Measurements from ENCODE around the gene CWF19L2. TPM values are rescaled to one million over a fixed set of nuclear protein-coding genes. Genes with fewer than 3 reads are reported as not detected.
"Not testable (repeated sequence)": the region's sequence is repeated elsewhere in the genome, so short reads cannot be mapped to it uniquely, and the experiment has no call there.

Gene CWF19L2
- total RNA-seq, 1 donor from 2014 or later: 12.1 TPM

DNA sequence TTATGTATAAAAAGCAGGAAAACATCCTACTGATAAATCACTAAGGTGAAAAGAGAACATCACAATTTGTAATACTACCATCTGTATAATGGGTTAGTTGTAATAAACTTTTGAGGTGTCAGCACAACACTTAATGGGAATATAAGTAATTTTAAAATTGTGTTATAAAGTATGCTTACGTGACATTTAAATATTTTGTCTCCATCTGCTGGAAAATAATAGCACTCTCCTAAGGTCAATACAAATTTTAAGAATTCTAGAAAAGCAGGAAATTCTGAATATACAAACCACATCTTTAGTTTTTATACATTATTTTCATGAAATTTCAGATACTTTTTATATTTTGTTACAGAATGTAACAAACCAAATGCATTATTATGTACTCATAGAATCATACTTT lies 19.5 kb downstream of the CWF19L2 start:
- DNase-seq (ENCODE audit: low spot score): no peak

DNA sequence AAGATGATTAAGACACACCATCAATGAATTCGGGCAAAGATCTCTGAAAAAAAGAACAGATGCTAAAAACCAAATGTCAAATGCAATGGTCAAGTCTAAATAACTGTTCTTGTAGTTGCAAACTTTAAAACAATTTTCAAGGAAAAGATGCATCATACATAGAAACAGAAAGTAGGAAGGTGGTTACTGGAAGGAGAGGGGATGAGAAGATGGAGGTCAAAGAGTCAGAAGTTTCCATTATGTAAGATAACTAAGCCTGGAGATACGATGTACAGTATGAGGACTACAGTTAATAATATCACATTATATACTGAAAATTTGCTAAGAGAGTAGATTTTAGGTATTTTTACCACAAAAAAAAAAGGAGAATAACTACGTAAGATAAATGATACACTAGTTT lies 27.1 kb downstream of the CWF19L2 start:
- no peak for DNase-seq (ENCODE audit: low spot score)

- no peak for DNase-seq (ENCODE audit: low spot score)
These were observed 29.9 kb downstream of the CWF19L2 start for GRCh38 chr11:107427569-107428180.

GRCh38 chr11:107413352-107413751 lies 44.3 kb downstream of the CWF19L2 start:
- no peak for DNase-seq (ENCODE audit: low spot score)

- DNase-seq (ENCODE audit: low spot score): no peak
These were observed 48.8 kb downstream of the CWF19L2 start for GRCh38 chr11:107408762-107409211.

DNA sequence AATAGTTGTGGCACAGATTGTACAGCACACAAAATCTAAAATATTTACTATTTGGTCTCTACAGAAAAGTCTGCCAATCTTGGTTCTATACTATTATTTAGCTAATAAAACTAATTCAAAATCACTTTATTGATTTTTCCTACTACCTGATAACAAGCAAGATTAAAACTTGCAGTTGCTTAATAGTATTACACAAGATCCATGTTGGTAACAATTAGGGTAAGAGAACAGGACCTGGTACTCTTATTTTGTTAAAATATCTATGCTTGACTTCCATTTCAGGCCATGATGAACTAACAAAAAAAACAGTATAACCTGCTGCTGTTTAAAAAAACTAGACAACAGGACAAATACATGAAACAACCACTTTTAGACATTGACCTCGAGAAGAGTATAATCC lies 52.4 kb downstream of the CWF19L2 start:
- no peak for DNase-seq (ENCODE audit: low spot score)

- DNase-seq (ENCODE audit: low spot score): not testable (repeated sequence)
These were observed 56.5 kb downstream of the CWF19L2 start for GRCh38 chr11:107401131-107401530.

GRCh38 chr11:107397357-107397756 lies 60.3 kb downstream of the CWF19L2 start:
- no peak for DNase-seq (ENCODE audit: low spot score)

DNA sequence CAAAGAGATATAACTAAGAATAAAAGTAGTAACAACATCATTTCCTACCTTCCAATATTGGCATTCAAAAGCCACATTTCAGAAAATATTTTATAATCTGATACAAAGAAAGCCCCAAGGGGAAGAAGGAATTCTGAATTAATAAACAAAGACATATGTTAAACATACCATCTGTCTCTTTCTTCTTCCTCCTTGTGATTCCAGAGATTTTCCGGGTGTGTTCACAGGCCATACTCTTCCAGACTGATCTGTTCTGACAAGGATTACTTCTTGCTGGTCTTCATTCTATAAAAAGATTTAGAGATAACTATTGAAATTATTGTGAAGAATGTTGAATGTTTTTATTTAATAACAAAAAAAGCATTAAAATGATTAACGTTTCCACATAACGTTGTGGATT lies 65.0 kb downstream of the CWF19L2 start:
- no peak for DNase-seq (ENCODE audit: low spot score)

DNA sequence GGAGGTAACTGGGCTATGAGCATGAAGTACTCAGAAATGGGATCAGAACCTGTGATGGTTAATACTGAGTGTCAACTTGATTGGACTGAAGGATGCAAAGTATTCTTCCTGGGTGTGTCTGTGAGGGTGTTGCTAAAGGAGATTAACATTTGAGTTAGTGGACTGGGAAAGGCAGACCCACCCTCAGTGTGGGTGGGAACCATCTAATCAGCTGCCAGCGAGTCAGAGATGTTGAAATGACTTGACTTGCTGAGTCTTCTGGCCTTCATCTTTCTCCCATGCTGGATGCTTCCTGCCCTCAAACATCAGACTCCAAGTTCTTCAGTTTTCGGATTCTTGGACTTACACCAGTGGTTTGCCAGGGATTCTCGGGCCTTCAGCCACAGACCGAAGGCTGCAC lies 66.9 kb downstream of the CWF19L2 start:
- not testable (repeated sequence) for DNase-seq (ENCODE audit: low spot score)

DNA sequence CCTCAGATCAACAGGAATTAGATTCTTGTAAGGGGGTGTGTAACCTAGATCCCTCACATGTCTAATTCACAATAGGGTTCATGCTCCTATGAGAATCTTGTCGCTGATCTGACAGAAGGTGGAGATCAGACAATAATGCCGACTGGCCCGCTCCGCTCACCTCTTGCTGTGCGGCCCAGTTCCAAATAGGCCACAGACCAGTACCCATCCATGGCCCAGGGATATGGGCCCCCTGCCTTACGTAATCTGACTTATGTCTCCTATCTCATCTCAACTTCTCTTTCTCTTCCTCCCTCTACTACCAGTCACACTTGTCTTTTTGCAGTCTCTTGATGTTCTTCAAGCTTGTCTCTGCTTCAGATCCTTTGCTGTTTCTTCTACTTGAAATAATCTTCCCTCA lies 70.0 kb downstream of the CWF19L2 start:
- DNase-seq (ENCODE audit: low spot score): no peak

GRCh38 chr11:107385361-107385981 lies 72.2 kb downstream of the CWF19L2 start:
- no peak for DNase-seq (ENCODE audit: low spot score)

- no peak for DNase-seq (ENCODE audit: low spot score)
These were observed 73.3 kb downstream of the CWF19L2 start for GRCh38 chr11:107384144-107384852.

GRCh38 chr11:107372439-107372838 lies 85.2 kb downstream of the CWF19L2 start:
- no peak for DNase-seq (ENCODE audit: low spot score)

GRCh38 chr11:107370390-107370789 lies 87.2 kb downstream of the CWF19L2 start:
- no peak for DNase-seq (ENCODE audit: low spot score)

DNA sequence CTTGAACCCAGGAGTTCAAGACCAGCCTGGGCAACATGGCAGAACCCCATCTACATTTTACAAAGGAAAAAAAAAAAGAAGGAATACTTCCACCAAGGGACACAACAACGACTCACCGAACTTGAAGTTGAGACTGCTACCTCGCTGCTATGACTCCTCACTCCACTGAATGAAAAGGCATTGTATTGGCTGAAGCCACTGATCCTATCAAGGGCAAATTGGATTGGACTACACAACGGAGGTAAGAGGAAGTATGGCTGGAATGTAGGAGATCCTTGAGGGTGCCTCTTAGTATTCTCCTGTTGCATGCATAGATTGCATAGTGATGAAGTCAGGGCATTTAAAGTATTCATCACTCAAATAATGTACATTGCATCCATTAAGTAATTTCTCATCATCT lies 97.9 kb downstream of the CWF19L2 start:
- DNase-seq (ENCODE audit: low spot score): no peak

DNA sequence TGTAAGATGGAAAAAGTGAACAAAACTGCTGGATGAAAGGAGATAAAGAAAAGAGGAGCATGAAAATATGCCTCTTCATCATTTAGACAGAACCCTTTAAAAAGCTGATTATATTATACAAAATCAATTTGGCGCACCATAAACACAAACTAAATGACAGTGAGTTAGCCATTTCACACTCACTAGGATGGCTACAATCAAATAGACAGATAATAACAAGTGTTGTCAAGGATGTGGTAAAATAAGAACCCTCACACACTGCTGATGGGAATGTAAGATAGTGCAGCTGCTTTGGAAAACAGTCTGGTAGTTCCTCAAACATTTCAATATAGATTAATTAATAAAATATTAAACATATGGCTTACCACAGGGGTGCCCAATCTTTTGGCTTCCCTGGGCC lies 99.7 kb downstream of the CWF19L2 start:
- DNase-seq (ENCODE audit: low spot score): no peak

- no peak for DNase-seq (ENCODE audit: low spot score)
These were observed 102.8 kb downstream of the CWF19L2 start for GRCh38 chr11:107354780-107355179.

GRCh38 chr11:107337917-107338316 lies 119.7 kb downstream of the CWF19L2 start:
- DNase-seq (ENCODE audit: low spot score): no peak

DNA sequence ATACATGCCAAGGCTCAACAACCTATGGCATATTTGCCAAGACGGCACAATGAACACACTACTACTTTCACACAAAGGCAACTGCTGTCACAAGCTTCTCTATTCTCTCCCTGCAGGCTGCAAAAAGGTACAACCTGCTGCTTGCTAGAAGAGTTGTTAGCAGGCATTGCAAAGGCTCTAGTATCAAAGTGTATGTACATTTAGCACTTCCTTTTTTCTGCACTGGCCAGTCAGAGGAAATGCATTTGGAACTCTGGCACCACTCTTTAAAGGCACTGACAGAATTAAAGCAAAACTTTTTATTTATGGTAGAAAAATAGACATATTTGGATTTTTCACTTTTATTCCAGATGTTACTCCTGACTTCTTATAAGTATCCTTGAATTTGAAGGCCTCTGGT lies 125.9 kb downstream of the CWF19L2 start:
- no peak for DNase-seq (ENCODE audit: low spot score)

- DNase-seq (ENCODE audit: low spot score): no peak
These were observed 128.5 kb downstream of the CWF19L2 start for GRCh38 chr11:107329164-107329563.

DNA sequence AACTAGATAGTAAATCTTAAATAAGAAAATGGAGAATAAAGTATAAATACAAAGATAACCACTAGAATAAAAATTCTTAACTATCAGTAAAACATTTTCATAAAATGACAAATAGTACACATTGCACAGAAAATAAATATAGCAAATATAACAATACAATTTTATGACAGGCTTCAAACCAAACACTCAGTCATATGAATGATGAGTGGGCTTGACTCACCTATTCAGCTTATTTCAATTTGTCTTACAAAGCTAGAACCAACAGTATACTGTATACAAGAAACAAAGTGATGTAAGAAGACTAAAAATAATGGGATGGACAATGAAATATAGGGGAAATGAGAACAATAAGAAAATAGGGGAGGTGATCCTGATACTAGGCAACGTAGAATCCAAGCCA lies 141.2 kb downstream of the CWF19L2 start:
- no peak for DNase-seq (ENCODE audit: low spot score)

DNA sequence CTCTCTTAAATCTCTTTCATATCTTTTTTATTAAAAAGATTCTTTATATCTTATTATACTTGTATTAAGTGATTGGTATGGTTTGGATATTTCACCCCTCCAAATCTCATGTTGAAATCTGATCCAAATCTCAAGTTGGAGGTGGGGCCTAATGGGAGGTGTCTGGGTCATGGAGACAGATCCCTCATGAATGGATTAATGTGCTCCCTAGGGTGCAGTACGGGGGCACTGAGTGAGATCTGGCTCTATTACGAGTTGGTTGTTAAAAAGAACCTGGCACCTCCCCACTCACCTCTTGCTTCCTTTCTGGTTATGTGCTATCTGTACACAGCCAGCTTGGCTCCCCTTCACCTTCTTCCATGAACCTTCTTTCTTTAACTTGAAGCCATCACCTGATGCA lies 149.6 kb downstream of the CWF19L2 start:
- no peak for DNase-seq (ENCODE audit: low spot score)
